ENCODE results near the gene OR2T6.

GRCh38 chr1:248416226-248416625 lies 40.7 kb downstream of the OR2T6 start:
- TF ChIP-seq EZH2 (IDR thresholded peaks at IDR 0.05; ENCODE audit: borderline replicate concordance, low read depth, low read length, poor library complexity, severe bottlenecking) = no peak
- no peak for TF ChIP-seq CTCF (conservative IDR thresholded peaks at IDR 0.05; ENCODE audit: low read depth, low read length)
